ENCODE data around the gene CBX5. TPM values are rescaled to one million over a fixed set of nuclear protein-coding genes. Genes with fewer than 3 reads are reported as not detected.

The CBX5 gene
- total and polyA plus RNA-seq, 2 of the 8 experiments (the other 6 are each of a cell fraction or from before 2014, with no cell fraction given): 62.4 to 231 TPM

- Histone ChIP-seq H2BK15ac (ENCODE audit: low read length) (no peak overlapping the region), H4K5ac (ENCODE audit: insufficient read length, low read depth, low read length) (no peak overlapping the region), H2BK5ac (ENCODE audit: low read depth, low read length) (no peak overlapping the region), H3K36me3 (ENCODE audit: control insufficient read depth in 2 of 4, insufficient read depth in 4 of 4, low read length in 3 of 4) (no peaks in the 10 kb centered on the region), H4K91ac (replicated peaks; ENCODE audit: insufficient read length, low read length) (no peak overlapping the region), H2BK12ac (ENCODE audit: low read depth, low read length) (no peak overlapping the region), H3K79me1 (ENCODE audit: low read depth, low read length) (no peaks in the 10 kb centered on the region), H2AK5ac (ENCODE audit: low read depth, low read length) (no peak overlapping the region), H3K14ac (ENCODE audit: insufficient read length) (no peak overlapping the region), H2BK20ac (ENCODE audit: low read length) (no peak overlapping the region), H3K4me3 (ENCODE audit: extremely low read depth in 1 of 4, insufficient read depth in 2 of 4, low read depth in 3 of 4, low read length in 4 of 4) (peak overlapping the region in 1 of 4 experiments; percentile 98; a peak in 2 of 8 replicates), H3K18ac (ENCODE audit: extremely low read depth, low read length) (no peak overlapping the region), H3K23ac (ENCODE audit: insufficient read length) (no peak overlapping the region), H3K79me2 (ENCODE audit: control insufficient read depth in 1 of 2, insufficient read depth in 2 of 2, low read length in 2 of 2) (no peaks in the 10 kb centered on the region), H3K9ac (replicated peaks in 1 of 4; ENCODE audit: extremely low read depth in 1 of 4, low read depth in 3 of 4, low read length in 3 of 4) (no peak overlapping the region), H3K4me1 (replicated peaks in 1 of 4; ENCODE audit: control insufficient read depth in 3 of 4, insufficient read depth in 4 of 4, low read length in 3 of 4) (no peaks in the 10 kb centered on the region; a peak in 1 of 7 replicates), H3K23me2 (ENCODE audit: low read depth, low read length) (no peaks in the 10 kb centered on the region), H4K20me1 (replicated peaks in 1 of 2; ENCODE audit: control insufficient read depth in 1 of 2, insufficient read depth in 2 of 2, low read length in 2 of 2) (peaks cover 0 to 2% of the 10 kb centered on the region in 2 experiments), H2BK120ac (replicated peaks; ENCODE audit: low read depth, low read length) (no peak overlapping the region), H3K4ac (replicated peaks; ENCODE audit: insufficient read length, low read depth, low read length) (no peak overlapping the region), H4K8ac (ENCODE audit: extremely low read depth, insufficient read depth, low read length) (no peak overlapping the region), H3K9me3 (ENCODE audit: insufficient read depth in 2 of 2, low read depth in 1 of 2, low read length in 1 of 2) (no peaks in the 10 kb centered on the region), H3K27ac (ENCODE audit: low read depth, low read length) (no peak overlapping the region), H3K4me2 (ENCODE audit: insufficient read depth in 1 of 2, low read depth in 2 of 2, low read length in 2 of 2) (peak overlapping the region; percentile 14 to 46), H2AFZ (ENCODE audit: low read length) (peak overlapping the region; percentile 92; the same call in 1 of the 2 replicates), H3K27me3 (replicated peaks in 1 of 4; ENCODE audit: control insufficient read depth in 3 of 4, extremely low read depth in 1 of 4, insufficient read depth in 3 of 4, low read length in 3 of 4) (peaks cover 4 to 38% (median 24%) of the 10 kb centered on the region in 4 experiments), H3K56ac (replicated peaks; ENCODE audit: insufficient read length, low read depth, low read length) (no peak overlapping the region)
- CTCF ChIA-PET (ENCODE audit: partially characterized antibody): interaction anchor here (0.6 to 20.1 kb wide), 14 partner anchors 9 to 194 kb away, joined by 3 to 339 read pairs (median 13); partner anchors contain the start of genes HOXC4, HOXC5, HOXC6 and HOXC8
- 28% methylated on average over 3 of the region's 3 CpGs; no CpG with 5 or more reads in 1 of the 2 experiments for WGBS, 2 experiments (ENCODE audit: extremely low coverage in 1 of 2, insufficient coverage in 1 of 2, insufficient read length in 1 of 2, insufficient replicate concordance in 2 of 2, low coverage in 1 of 2, low lambda C conversion rate in 2 of 2, missing lambda C conversion rate in 1 of 2)
- POLR2A ChIA-PET (ENCODE audit: partially characterized antibody): interaction anchor here (1.0 to 1.6 kb wide), 5 partner anchors 10 to 91 kb away, joined by 3 to 5 read pairs (median 4); partner anchors contain the start of genes CBX5 and HNRNPA1
- DNase-seq (ENCODE audit: low read depth in 1 of 2, low spot score in 2 of 2) (no peak), FAIRE-seq (no peak)
- TF ChIP-seq RAD21 (IDR thresholded peaks at IDR 0.05 in 1 of 2, conservative IDR thresholded peaks at IDR 0.05 in 1 of 2; ENCODE audit: low read depth in 2 of 2, low read length in 2 of 2) (no peak), E2F6 (IDR thresholded peaks at IDR 0.05) (no peak), MAX (IDR thresholded peaks at IDR 0.05) (no peak), SIN3A (conservative IDR thresholded peaks at IDR 0.05 in 1 of 2, IDR thresholded peaks at IDR 0.05 in 1 of 2; ENCODE audit: low read depth in 1 of 2, low read length in 2 of 2) (no peak)
These were observed 90.8 kb downstream of the CBX5 start for GRCh38 chr12:54189198-54189539.
